Natural killer cell (primary cell): Measurements from ENCODE around the gene PCDHGB2. TPM values are rescaled to one million over a fixed set of nuclear protein-coding genes. Genes with fewer than 3 reads are reported as not detected.

Experiments
- ATAC-seq, 3 donors: fragments of 150-1000 bp in 2 of 3; fragments of 200-7000 bp in 1 of 3; cut with Tn5 transposase; 1 replicate in 1 of 3; 2 replicates in 2 of 3; pipeline ENCODE4 v1.10.0; 2021; ENCODE audit warnings: mild to moderate bottlenecking in 2 of 3, moderate library complexity in 2 of 3
- DNase-seq, 2 donors: peaks; one replicate each; pipeline versions ENCODE4 v3.0.0 to v3.0.0-alpha.2; 2013 to 2021; ENCODE audit warnings: mixed read lengths in 1 of 2
- H3K27ac ChIP-seq: one replicate; pipeline ENCODE4 v1.5.1; 2013; ENCODE audit warnings: mild to moderate bottlenecking, low read length
- H3K27me3 ChIP-seq: one replicate; pipeline ENCODE4 v1.6.1; 2013; ENCODE audit warnings: low read length; ENCODE audit not compliant: control insufficient read depth, insufficient read depth
- H3K36me3 ChIP-seq: one replicate; pipeline ENCODE4 v1.6.1; 2013; ENCODE audit warnings: low read length; ENCODE audit not compliant: control insufficient read depth, insufficient read depth
- H3K4me1 ChIP-seq: one replicate; pipeline ENCODE4 v1.6.1; 2013; ENCODE audit warnings: low read length; ENCODE audit not compliant: control insufficient read depth, insufficient read depth
- H3K4me3 ChIP-seq: one replicate; pipeline ENCODE4 v1.5.1; 2013; ENCODE audit warnings: low read length
- H3K9me3 ChIP-seq: one replicate; pipeline ENCODE4 v1.6.1; 2013; ENCODE audit warnings: low read length; ENCODE audit not compliant: control insufficient read depth, insufficient read depth
- H3K27ac Mint-ChIP-seq, 2 donors: one replicate each; pipeline ENCODE4 v1.8.0; 2022; ENCODE audit warnings: mild to moderate bottlenecking in 2 of 2, mixed read lengths in 2 of 2, moderate library complexity in 1 of 2
- H3K27me3 Mint-ChIP-seq, 2 donors: one replicate each; pipeline ENCODE4 v1.8.0; 2022; ENCODE audit warnings: low read depth in 2 of 2, mixed read lengths in 2 of 2
- H3K36me3 Mint-ChIP-seq: one replicate; pipeline ENCODE4 v1.8.0; 2022; ENCODE audit warnings: mixed read lengths
- H3K4me1 Mint-ChIP-seq, 2 donors: one replicate each; pipeline ENCODE4 v1.8.0; 2022; ENCODE audit warnings: mixed read lengths in 2 of 2
- H3K4me3 Mint-ChIP-seq: one replicate; pipeline ENCODE4 v1.8.0; 2022; ENCODE audit warnings: mild to moderate bottlenecking, moderate library complexity, mixed read lengths
- H3K9me3 Mint-ChIP-seq, 2 donors: one replicate each; pipeline ENCODE4 v1.8.0; 2022; ENCODE audit warnings: mixed read lengths in 2 of 2
- CTCF ChIP-seq: fragments of 200-600 bp; IDR thresholded peaks from one replicate; pipeline ENCODE4 v1.8.0; 2022; ENCODE audit warnings: antibody characterized with exemption
- WGBS: methylation state at CpG from one replicate; pipeline ENCODE4 v1.1.7; 2013; ENCODE audit warnings: missing lambda C conversion rate; ENCODE audit not compliant: insufficient coverage; 5-methylcytosine and 5-hydroxymethylcytosine counted together
- intact Hi-C: fragments of 100-400 bp; cut with micrococcal nuclease; formaldehyde crosslinking; loops from one replicate; pipeline ENCODE4 v1.14.2; 2022
- total RNA-seq, 4 donors: library from RNA; stranded (reverse); fragments of 120-200 nt in 1 of 4; gene quantifications; one replicate each; pipeline versions ENCODE4 v1.2.3 to v1.2.4, GENCODE V29; 2013 to 2022

PCDHGB2 gene
- total RNA-seq, 3 donors from 2014 or later (not counting 1 experiment from before 2014, with no cell fraction given), result 0.36 to 1.5 (median 0.49) TPM

GRCh38 chr5:141382469-141383294 is 22.9 kb downstream of the PCDHGB2 start, which contains the start of gene PCDHGA7:
Gene PCDHGA7, plus strand, starts transcription at chr5:141382742. Its CDS starts 158 bp downstream, at chr5:141382900.
- H3K4me1 ChIP-seq, result peaks cover 4% of the 10 kb centered on the region
- WGBS, result 24% methylated on average over 37 of the region's 37 CpGs
- H3K4me1 Mint-ChIP-seq, result peaks cover 0 to 8% of the 10 kb centered on the region in 2 donors
- H3K27me3 ChIP-seq, result peaks cover 48% of the 10 kb centered on the region
- no peaks in the 10 kb centered on the region for H3K36me3 Mint-ChIP-seq
- no peak for TF ChIP-seq CTCF
- H3K4me3 Mint-ChIP-seq, result peak within 1 kb of the TSS; percentile 28
- H3K4me3 ChIP-seq, result peak within 1 kb of the TSS; percentile 9
- H3K9me3 Mint-ChIP-seq, result peaks cover 0 to 3% of the 10 kb centered on the region in 2 donors
- DNase-seq, result peak in 1 of 2 donors; percentile 12
- peaks cover 26% of the 10 kb centered on the region for H3K9me3 ChIP-seq
- no peak within 1 kb of the TSS for H3K27ac ChIP-seq
- ATAC-seq, result peak in 2 of 3 donors; percentile 46 to 50
- no peaks in the 10 kb centered on the region for H3K36me3 ChIP-seq
- no peak within 1 kb of the TSS for H3K27ac Mint-ChIP-seq
- intact Hi-C loops, result no loop called here
- peaks cover 63 to 80% of the 10 kb centered on the region in 2 donors for H3K27me3 Mint-ChIP-seq

- H3K27me3 ChIP-seq, result peaks cover 50% of the 10 kb centered on the region
- Mint-ChIP-seq H3K27me3 (peaks cover 65 to 80% of the 10 kb centered on the region in 2 donors), H3K36me3 (no peaks in the 10 kb centered on the region), H3K27ac (no peak overlapping the region), H3K9me3 (peaks cover 0 to 3% of the 10 kb centered on the region in 2 donors), H3K4me1 (peaks cover 0 to 8% of the 10 kb centered on the region in 2 donors), H3K4me3 (no peak overlapping the region)
- DNase-seq (no peak), ATAC-seq (no peak)
- no peaks in the 10 kb centered on the region for H3K36me3 ChIP-seq
- no peak overlapping the region for H3K4me3 ChIP-seq
- peaks cover 27% of the 10 kb centered on the region for H3K9me3 ChIP-seq
- H3K4me1 ChIP-seq, result peaks cover 4% of the 10 kb centered on the region
- WGBS, result 43% methylated on average over 21 of the region's 21 CpGs
- intact Hi-C loops, result no loop called here
- no peak for TF ChIP-seq CTCF
- H3K27ac ChIP-seq, result no peak overlapping the region
Observed at GRCh38 chr5:141383345-141383744, 23.6 kb downstream of the PCDHGB2 start.

GRCh38 chr5:141384471-141385267 is 24.9 kb downstream of the PCDHGB2 start:
- Histone ChIP-seq H3K27ac (no peak overlapping the region), H3K4me3 (no peak overlapping the region), H3K36me3 (no peaks in the 10 kb centered on the region), H3K4me1 (peaks cover 4% of the 10 kb centered on the region), H3K9me3 (peaks cover 36% of the 10 kb centered on the region), H3K27me3 (peaks cover 51% of the 10 kb centered on the region)
- Mint-ChIP-seq H3K27me3 (peaks cover 69 to 77% of the 10 kb centered on the region in 2 donors), H3K4me1 (peaks cover 0 to 8% of the 10 kb centered on the region in 2 donors), H3K9me3 (peaks cover 0 to 3% of the 10 kb centered on the region in 2 donors), H3K4me3 (no peak overlapping the region), H3K36me3 (no peaks in the 10 kb centered on the region), H3K27ac (no peak overlapping the region)
- ATAC-seq (no peak), DNase-seq (no peak)
- intact Hi-C loops, result loop anchor here (5.0 kb wide), 1 partner anchor 38 kb away; the partner anchor contains the start of gene PCDHGA11
- WGBS, result 49% methylated on average over 43 of the region's 43 CpGs
- TF ChIP-seq CTCF, result no peak
